NB4 (cell line): ENCODE data around the gene RABEP1.

Experiments used
- MYC ChIP-seq: IDR thresholded peaks from 2 replicates; pipeline ENCODE4 v1.6.1; 2011; ENCODE audit warnings: low read depth, low read length
- POLR2A ChIP-seq: IDR thresholded peaks from 2 replicates; pipeline ENCODE4 v1.6.1; 2011; ENCODE audit warnings: mild to moderate bottlenecking; ENCODE audit not compliant: insufficient read length; ENCODE audit errors: extremely low read depth
- TF ChIP-seq, protein P1 (sequence below): IDR thresholded peaks from one replicate; pipeline ENCODE4 v1.5.1; 2012; ENCODE audit warnings: low read depth, low read length

DNA sequence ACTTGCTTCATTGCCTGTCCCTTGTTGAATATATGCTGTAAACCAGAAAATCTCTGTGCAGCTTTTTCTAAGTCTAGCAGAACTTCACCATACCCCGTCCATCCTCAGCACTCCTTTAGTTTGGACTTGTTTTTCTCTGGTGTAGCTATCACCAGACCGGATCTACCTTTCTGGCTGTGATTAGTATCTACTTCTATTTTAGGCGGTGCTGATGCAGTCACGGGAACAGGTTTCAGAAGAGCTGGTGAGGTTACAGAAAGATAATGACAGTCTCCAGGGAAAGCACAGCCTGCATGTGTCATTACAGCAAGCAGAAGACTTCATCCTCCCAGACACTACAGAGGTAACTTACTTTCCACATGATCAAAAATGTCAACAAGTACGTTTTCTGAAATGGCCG lies 91.0 kb downstream of the RABEP1 start:
- TF ChIP-seq, protein P1, sequence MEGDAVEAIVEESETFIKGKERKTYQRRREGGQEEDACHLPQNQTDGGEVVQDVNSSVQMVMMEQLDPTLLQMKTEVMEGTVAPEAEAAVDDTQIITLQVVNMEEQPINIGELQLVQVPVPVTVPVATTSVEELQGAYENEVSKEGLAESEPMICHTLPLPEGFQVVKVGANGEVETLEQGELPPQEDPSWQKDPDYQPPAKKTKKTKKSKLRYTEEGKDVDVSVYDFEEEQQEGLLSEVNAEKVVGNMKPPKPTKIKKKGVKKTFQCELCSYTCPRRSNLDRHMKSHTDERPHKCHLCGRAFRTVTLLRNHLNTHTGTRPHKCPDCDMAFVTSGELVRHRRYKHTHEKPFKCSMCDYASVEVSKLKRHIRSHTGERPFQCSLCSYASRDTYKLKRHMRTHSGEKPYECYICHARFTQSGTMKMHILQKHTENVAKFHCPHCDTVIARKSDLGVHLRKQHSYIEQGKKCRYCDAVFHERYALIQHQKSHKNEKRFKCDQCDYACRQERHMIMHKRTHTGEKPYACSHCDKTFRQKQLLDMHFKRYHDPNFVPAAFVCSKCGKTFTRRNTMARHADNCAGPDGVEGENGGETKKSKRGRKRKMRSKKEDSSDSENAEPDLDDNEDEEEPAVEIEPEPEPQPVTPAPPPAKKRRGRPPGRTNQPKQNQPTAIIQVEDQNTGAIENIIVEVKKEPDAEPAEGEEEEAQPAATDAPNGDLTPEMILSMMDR = no peak
- TF ChIP-seq POLR2A (no peak), MYC (no peak)
